Thyroid gland (tissue), 4 donors: Measurements from ENCODE around the gene GGNBP2. TPM values are rescaled to one million over a fixed set of nuclear protein-coding genes. Genes with fewer than 3 reads are reported as not detected.

Source experiments
- DNase-seq, 2 donors: peaks; one replicate each; pipeline ENCODE4 v3.0.0-alpha.2; 2019
- H3K27ac ChIP-seq, 3 donors: fragments of 200-600 bp; sonication (generic); 1 replicate in 2 of 3; 2 replicates in 1 of 3; pipeline ENCODE4 v1.5.1; 2016 to 2019; ENCODE audit warnings: mild to moderate bottlenecking in 1 of 3, moderate library complexity in 1 of 3
- H3K27me3 ChIP-seq: fragments of 200-600 bp; sonication (generic); one replicate; pipeline ENCODE4 v1.5.1; 2019
- H3K36me3 ChIP-seq, 2 donors: fragments of 200-600 bp; sonication (generic); one replicate each; pipeline ENCODE4 v1.5.1; 2016 to 2019
- H3K4me1 ChIP-seq, 2 donors: fragments of 200-600 bp; sonication (generic); one replicate each; pipeline ENCODE4 v1.5.1; 2017 to 2019
- H3K4me3 ChIP-seq, 3 donors: fragments of 200-600 bp; sonication (generic); replicated peaks in 1 of 3; 1 replicate in 2 of 3; 2 replicates in 1 of 3; pipeline ENCODE4 v1.5.1; 2016; ENCODE audit warnings: mild to moderate bottlenecking in 1 of 3
- H3K9me3 ChIP-seq: fragments of 200-600 bp; sonication (generic); one replicate; pipeline ENCODE4 v1.5.1; 2017
- CTCF ChIP-seq, 6 experiments: fragments of 200-600 bp in 3 of 6; fragments of 450-650 bp in 3 of 6; sonication (generic) in 3 of 6; IDR thresholded peaks; one replicate each; pipeline ENCODE4 v1.5.1; 2016 to 2019; ENCODE audit warnings: antibody characterized with exemption in 6 of 6, mild to moderate bottlenecking in 2 of 6, inconsistent platforms in 1 of 6, moderate library complexity in 1 of 6
- POLR2A ChIP-seq, 2 donors: fragments of 450-650 bp; IDR thresholded peaks; one replicate each; pipeline ENCODE4 v1.6.1; 2017; ENCODE audit warnings: antibody characterized with exemption in 2 of 2, mild to moderate bottlenecking in 2 of 2, moderate library complexity in 1 of 2
- WGBS, 2 donors: methylation state at CpG; one replicate each; pipeline ENCODE4 v1.1.5; 2017; 5-methylcytosine and 5-hydroxymethylcytosine counted together
- intact Hi-C: fragments of 100-400 bp; cut with DNase I; formaldehyde crosslinking; loops from one replicate; pipeline ENCODE4 v1.15.1; 2023
- total RNA-seq, 4 donors: library from RNA; depleted of rRNA; stranded (reverse); fragments of >200 nt; gene quantifications; one replicate each; pipeline ENCODE4 v1.2.3, GENCODE V29; 2016

The GGNBP2 gene
- total RNA-seq, 4 donors from 2014 or later, result 47.3 to 74.1 (median 58.0) TPM

GRCh38 chr17:36498560-36499300 is 46.0 kb upstream of the GGNBP2 start:
- no peak for DNase-seq
- Histone ChIP-seq H3K36me3 (peaks cover 37 to 40% of the 10 kb centered on the region in 2 donors), H3K27ac (no peak overlapping the region)

GRCh38 chr17:36500745-36501225 is 43.9 kb upstream of the GGNBP2 start:
- TF ChIP-seq CTCF (IDR thresholded peaks at IDR 0.05), result no peak
- TF ChIP-seq POLR2A (IDR thresholded peaks at IDR 0.05), result no peak
- intact Hi-C loops, result no loop called here
- Histone ChIP-seq H3K36me3 (peaks cover 20 to 28% of the 10 kb centered on the region in 2 donors), H3K9me3 (no peaks in the 10 kb centered on the region), H3K4me3 (no peak overlapping the region), H3K4me1 (no peaks in the 10 kb centered on the region), H3K27me3 (no peaks in the 10 kb centered on the region), H3K27ac (no peak overlapping the region)
- DNase-seq, result no peak
- 94 to 95% methylated on average over 14 to 15 of the region's 15 CpGs for WGBS, 2 donors

More at GRCh38 chr17:36498560-36499300, 46.0 kb upstream of the GGNBP2 start:
- intact Hi-C loops, result no loop called here
- TF ChIP-seq CTCF (IDR thresholded peaks at IDR 0.05) (no peak), POLR2A (IDR thresholded peaks at IDR 0.05) (no peak)
- H3K9me3 ChIP-seq, result no peaks in the 10 kb centered on the region
- H3K4me1 ChIP-seq, result no peaks in the 10 kb centered on the region
- 82 to 84% methylated on average over 7 of the region's 7 CpGs for WGBS, 2 donors
- H3K4me3 ChIP-seq, result no peak overlapping the region
- H3K27me3 ChIP-seq, result no peaks in the 10 kb centered on the region

GRCh38 chr17:36501351-36501750 is 43.4 kb upstream of the GGNBP2 start:
- no peaks in the 10 kb centered on the region for H3K27me3 ChIP-seq
- no peak for DNase-seq
- peaks cover 15 to 23% of the 10 kb centered on the region in 2 donors for H3K36me3 ChIP-seq
- no peaks in the 10 kb centered on the region for H3K4me1 ChIP-seq
- no peak overlapping the region for H3K4me3 ChIP-seq
- no peaks in the 10 kb centered on the region for H3K9me3 ChIP-seq
- WGBS, 2 donors, result 93% methylated on average over 3 of the region's 3 CpGs
- H3K27ac ChIP-seq, result no peak overlapping the region
- intact Hi-C loops, result no loop called here
- TF ChIP-seq CTCF (IDR thresholded peaks at IDR 0.05) (no peak), POLR2A (IDR thresholded peaks at IDR 0.05) (no peak)

GRCh38 chr17:36501963-36502362 is 42.8 kb upstream of the GGNBP2 start:
- 93 to 95% methylated on average over 6 of the region's 6 CpGs for WGBS, 2 donors
- no peak overlapping the region for H3K27ac ChIP-seq
- H3K9me3 ChIP-seq, result no peaks in the 10 kb centered on the region
- peaks cover 15 to 20% of the 10 kb centered on the region in 2 donors for H3K36me3 ChIP-seq
- H3K4me1 ChIP-seq, result no peaks in the 10 kb centered on the region
- intact Hi-C loops, result no loop called here
- H3K4me3 ChIP-seq, result no peak overlapping the region
- no peak for DNase-seq
- no peaks in the 10 kb centered on the region for H3K27me3 ChIP-seq
- no peak for TF ChIP-seq POLR2A (IDR thresholded peaks at IDR 0.05)
- TF ChIP-seq CTCF (IDR thresholded peaks at IDR 0.05), result no peak

- TF ChIP-seq POLR2A (IDR thresholded peaks at IDR 0.05) (no peak), CTCF (IDR thresholded peaks at IDR 0.05) (no peak)
- no peak for DNase-seq
- Histone ChIP-seq H3K9me3 (no peaks in the 10 kb centered on the region), H3K27ac (no peak overlapping the region), H3K27me3 (no peaks in the 10 kb centered on the region), H3K4me1 (no peaks in the 10 kb centered on the region), H3K4me3 (no peak overlapping the region), H3K36me3 (peaks cover 6 to 9% of the 10 kb centered on the region in 2 donors)
- intact Hi-C loops, result no loop called here
- WGBS, 2 donors, result 91 to 99% methylated on average over 5 to 6 of the region's 7 CpGs
These were observed 41.1 kb upstream of the GGNBP2 start for GRCh38 chr17:36503456-36504155.
